GM18502 (cell line): ENCODE results near the gene ARHGAP6.

Experiments
- ATAC-seq: cut with Tn5 transposase; IDR thresholded peaks from one replicate; pipeline ENCODE4 v1.9.1; 2021; ENCODE audit warnings: mild to moderate bottlenecking; ENCODE audit not compliant: unreplicated experiment, poor library complexity

Gene ARHGAP6

GRCh38 chrX:11337292-11338009 is 328.3 kb downstream of the ARHGAP6 start:
- no peak for ATAC-seq

DNA sequence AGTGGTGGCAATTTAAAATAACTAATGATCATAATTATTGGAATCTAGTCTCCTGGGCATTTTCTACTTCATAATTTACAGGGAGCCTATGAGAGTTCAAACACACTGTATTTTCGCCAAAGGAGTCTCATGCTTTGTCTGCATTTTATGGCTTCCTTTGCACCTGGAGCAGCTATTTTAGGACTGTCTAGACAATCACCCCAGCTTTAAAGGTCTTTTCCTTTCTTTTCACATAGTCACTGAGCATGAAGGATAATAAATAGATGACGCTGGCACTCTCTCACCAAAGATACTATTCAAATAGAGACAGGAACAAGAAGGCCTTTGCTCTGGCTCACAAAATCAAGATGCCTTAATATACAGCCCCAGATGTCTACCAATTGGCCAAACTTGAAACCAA is 329.5 kb downstream of the ARHGAP6 start:
- no peak for ATAC-seq

DNA sequence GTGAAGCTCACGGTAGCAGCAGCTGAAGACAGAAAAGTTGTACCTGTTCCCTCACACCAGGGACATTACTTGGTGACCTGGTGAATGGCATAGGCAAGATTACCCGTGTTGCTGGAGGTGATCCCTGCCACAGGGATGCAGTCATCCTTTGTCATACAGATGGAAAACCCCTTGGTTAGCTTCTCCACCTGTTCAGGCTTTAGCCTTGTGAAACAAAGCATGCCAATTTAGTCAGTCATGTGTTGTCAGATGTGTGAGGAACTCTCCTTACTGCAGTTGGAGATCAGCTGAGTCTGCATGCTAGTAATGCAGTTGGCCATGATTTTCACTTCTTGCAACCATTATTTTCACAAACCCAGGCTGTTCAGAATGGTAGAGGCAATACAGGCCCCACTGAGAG is 331.6 kb downstream of the ARHGAP6 start:
- no peak for ATAC-seq

- ATAC-seq: no peak
Observed at GRCh38 chrX:11331788-11332187, 333.9 kb downstream of the ARHGAP6 start.

GRCh38 chrX:11329021-11329420 is 336.7 kb downstream of the ARHGAP6 start:
- no peak for ATAC-seq

DNA sequence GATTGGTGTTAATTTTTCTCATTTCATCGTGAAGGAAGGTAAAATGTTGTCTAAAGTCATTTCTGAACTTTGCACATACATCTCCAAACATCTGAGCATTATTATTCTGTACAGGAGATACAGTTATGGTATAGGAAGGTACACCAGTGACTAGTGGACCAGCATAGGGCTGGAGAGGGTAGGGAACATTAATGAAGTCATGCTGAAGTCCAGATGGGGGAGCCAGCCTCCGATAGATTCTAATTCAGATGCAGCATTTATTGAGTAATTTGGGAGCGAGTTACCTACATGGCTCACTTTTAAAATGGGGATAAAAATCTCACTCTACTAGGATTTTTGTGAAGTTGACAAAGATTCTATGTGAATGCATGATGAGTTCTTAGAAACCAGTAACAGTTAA is 337.6 kb downstream of the ARHGAP6 start:
- no peak for ATAC-seq

- ATAC-seq: no peak
Observed at GRCh38 chrX:11321986-11322385, 343.7 kb downstream of the ARHGAP6 start.

DNA sequence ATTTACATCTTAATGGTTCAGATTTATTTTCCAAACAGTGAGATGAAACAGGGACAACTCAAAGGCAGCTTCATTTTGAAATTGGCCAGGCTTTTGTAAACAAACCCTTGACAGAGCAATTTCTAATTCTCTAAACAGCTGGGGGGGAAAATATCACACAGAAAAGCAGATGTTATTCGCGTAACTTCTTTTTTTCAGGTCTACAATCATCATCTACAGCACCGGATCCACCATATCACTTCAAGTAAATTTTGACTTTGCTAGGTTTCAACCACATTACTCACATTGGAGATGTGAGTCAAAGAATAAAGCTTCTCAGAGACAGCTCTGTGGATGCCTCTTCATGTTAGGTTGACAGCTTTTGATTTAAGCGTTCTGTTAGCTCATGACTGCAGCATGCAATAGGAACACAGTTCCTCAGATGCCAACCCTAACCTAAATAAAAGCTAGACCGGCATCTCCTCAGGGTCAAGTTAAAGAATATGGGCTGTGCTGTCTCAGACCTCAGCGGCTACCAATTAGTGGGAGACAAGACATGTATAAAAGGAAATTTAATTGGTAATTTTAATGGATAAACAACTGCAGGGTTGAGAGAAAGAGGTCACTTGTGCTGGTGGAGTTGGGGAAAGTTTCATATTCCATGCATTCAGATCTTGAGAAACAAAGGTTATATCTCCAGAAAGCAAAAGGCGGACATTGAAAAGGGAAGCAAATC is 345.8 kb downstream of the ARHGAP6 start:
- no peak for ATAC-seq

DNA sequence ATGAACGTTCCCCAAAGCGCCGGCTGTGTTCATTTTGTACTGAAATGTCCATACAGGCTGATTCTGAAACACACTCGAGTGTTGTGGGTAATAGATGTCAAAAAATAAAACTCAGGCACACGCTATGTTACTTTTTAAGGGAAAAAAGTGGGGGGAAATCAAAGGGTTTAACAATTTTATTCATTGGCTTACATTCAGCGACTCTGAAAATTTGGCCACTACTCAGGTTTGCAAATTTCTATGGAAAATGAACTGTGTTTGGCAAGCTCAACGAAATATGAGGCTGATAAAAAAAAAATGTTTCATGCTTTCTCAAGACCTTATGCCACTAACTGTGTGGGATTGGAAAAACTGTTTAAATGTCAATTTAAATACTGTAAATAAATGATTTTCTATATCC is 354.0 kb downstream of the ARHGAP6 start:
- ATAC-seq: no peak

- ATAC-seq: no peak
Observed at GRCh38 chrX:11309220-11309619, 356.5 kb downstream of the ARHGAP6 start.

DNA sequence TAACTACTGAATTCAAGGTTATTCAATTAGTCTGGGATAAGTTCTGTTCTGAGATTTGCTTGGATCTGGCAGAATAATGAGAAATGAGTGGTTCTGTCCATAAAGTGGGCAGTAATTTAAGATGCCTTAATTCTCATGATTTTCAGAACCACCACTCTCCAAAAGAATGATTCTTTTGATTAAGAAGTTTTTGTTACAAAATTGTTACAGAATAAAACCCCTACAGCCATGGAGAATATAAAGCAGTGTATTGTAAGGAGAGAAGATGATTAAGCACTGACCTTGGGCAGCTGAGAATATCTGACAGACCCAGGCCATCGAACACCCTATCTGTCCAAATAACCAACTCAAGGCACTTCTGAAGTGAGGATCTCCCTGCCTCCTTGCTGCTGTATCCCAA is 360.1 kb downstream of the ARHGAP6 start:
- ATAC-seq: no peak

GRCh38 chrX:11304829-11305228 is 360.9 kb downstream of the ARHGAP6 start:
- no peak for ATAC-seq

- no peak for ATAC-seq
Observed at GRCh38 chrX:11298600-11298999, 367.1 kb downstream of the ARHGAP6 start.

GRCh38 chrX:11296051-11296450 is 369.7 kb downstream of the ARHGAP6 start:
- ATAC-seq: no peak

DNA sequence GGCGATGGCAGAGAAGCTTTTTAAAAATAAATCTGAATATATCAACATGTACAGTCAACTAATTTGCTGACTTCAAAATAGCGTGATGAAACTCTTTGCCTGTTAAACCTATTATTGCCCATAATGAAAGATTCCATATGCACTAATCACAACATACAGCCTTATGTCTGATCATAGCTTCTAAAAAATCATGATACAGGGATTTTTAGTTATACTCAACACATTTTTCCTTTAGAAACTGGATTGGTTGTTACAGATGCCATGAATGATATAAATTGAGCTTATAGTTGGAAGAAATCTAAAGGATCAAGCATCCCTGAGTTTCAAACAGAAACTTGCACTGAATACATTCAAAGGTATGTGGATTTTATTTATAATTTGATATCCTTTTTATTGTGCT is 372.6 kb downstream of the ARHGAP6 start, which contains the start of gene AMELX:
TSS of gene AMELX (plus strand) at position 301 of the 400 bp plus-strand sequence. CDS start 1,376 bp downstream, outside the sequence.
- no peak for ATAC-seq

GRCh38 chrX:11290416-11291102 is 375.2 kb downstream of the ARHGAP6 start:
- no peak for ATAC-seq

- no peak for ATAC-seq
Observed at GRCh38 chrX:11287505-11287904, 378.2 kb downstream of the ARHGAP6 start.

- no peak for ATAC-seq
Observed at GRCh38 chrX:11285651-11286050, 380.1 kb downstream of the ARHGAP6 start.

- ATAC-seq: no peak
Observed at GRCh38 chrX:11282043-11282442, 383.7 kb downstream of the ARHGAP6 start.

- no peak for ATAC-seq
Observed at GRCh38 chrX:11273544-11273943, 392.2 kb downstream of the ARHGAP6 start.

DNA sequence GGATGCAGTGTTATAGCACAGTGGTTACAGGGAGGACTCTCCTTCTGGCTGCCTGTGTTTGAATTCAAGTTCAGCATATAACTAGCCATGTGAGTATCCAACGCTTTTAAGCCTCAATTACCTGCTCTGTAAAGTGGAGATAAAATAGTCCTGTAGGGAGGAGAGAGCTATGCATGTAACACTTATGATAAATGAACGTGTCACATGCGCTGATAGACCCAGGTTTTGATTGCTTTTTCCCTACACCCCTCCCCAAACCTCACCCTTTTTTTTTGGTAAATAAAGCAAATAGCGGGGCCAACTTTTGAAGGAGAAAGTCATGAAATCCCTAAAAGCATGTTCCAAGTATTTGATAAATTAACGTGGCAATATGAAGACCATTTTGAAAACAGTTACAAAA is 392.9 kb downstream of the ARHGAP6 start:
- ATAC-seq: no peak
